HFFc6 (cell line): ENCODE data around the gene NPAS3. TPM values are rescaled to one million over a fixed set of nuclear protein-coding genes. Genes with fewer than 3 reads are reported as not detected.

Experiments
- DNase-seq: peaks from one replicate; pipeline ENCODE4 v3.0.0-alpha.2; 2018
- H3K27ac Mint-ChIP-seq: 2 replicates; pipeline ENCODE4 v1.8.0; 2020; ENCODE audit warnings: mild to moderate bottlenecking, mixed read lengths
- H3K27me3 Mint-ChIP-seq: 2 replicates; pipeline ENCODE4 v1.8.0; 2021; ENCODE audit warnings: mild to moderate bottlenecking, moderate library complexity, mixed read lengths; ENCODE audit not compliant: insufficient read depth
- H3K36me3 Mint-ChIP-seq: 2 replicates; pipeline ENCODE4 v1.8.0; 2021; ENCODE audit warnings: low read depth, mixed read lengths
- H3K4me1 Mint-ChIP-seq: 2 replicates; pipeline ENCODE4 v1.8.0; 2020; ENCODE audit warnings: low read depth, mixed read lengths
- H3K4me3 Mint-ChIP-seq: 2 replicates; pipeline ENCODE4 v1.8.0; 2020; ENCODE audit warnings: mild to moderate bottlenecking, moderate library complexity, mixed read lengths
- H3K9me3 Mint-ChIP-seq: 2 replicates; pipeline ENCODE4 v1.8.0; 2020; ENCODE audit warnings: mild to moderate bottlenecking, mixed read lengths
- total RNA-seq, 6 experiments: library from RNA; stranded (reverse); fragmentation: NEBNext Ultra II Directional; extraction: Animal tissue kit (Norgen Biotek cat#: 25700); gene quantifications; 2 replicates in 1 of 6; 3 replicates in 5 of 6; pipeline ENCODE4 v1.2.3, GENCODE V29; 2021
- TF ChIP-seq, protein P1 (sequence below): fragments of 200-600 bp; sonication (generic); IDR thresholded peaks from 2 replicates; pipeline ENCODE4 v1.5.0; 2021; ENCODE audit warnings: antibody characterized with exemption, mild to moderate bottlenecking

NPAS3 gene
- total RNA-seq, 6 experiments from 2014 or later = not detected

- H3K27ac Mint-ChIP-seq = no peak overlapping the region
- TF ChIP-seq, protein P1, sequence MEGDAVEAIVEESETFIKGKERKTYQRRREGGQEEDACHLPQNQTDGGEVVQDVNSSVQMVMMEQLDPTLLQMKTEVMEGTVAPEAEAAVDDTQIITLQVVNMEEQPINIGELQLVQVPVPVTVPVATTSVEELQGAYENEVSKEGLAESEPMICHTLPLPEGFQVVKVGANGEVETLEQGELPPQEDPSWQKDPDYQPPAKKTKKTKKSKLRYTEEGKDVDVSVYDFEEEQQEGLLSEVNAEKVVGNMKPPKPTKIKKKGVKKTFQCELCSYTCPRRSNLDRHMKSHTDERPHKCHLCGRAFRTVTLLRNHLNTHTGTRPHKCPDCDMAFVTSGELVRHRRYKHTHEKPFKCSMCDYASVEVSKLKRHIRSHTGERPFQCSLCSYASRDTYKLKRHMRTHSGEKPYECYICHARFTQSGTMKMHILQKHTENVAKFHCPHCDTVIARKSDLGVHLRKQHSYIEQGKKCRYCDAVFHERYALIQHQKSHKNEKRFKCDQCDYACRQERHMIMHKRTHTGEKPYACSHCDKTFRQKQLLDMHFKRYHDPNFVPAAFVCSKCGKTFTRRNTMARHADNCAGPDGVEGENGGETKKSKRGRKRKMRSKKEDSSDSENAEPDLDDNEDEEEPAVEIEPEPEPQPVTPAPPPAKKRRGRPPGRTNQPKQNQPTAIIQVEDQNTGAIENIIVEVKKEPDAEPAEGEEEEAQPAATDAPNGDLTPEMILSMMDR = no peak
- no peak overlapping the region for H3K4me3 Mint-ChIP-seq
- no peak for DNase-seq
- no peaks in the 10 kb centered on the region for H3K4me1 Mint-ChIP-seq
- H3K9me3 Mint-ChIP-seq = peaks cover 5% of the 10 kb centered on the region
- H3K36me3 Mint-ChIP-seq = no peaks in the 10 kb centered on the region
- peaks cover 4% of the 10 kb centered on the region for H3K27me3 Mint-ChIP-seq
Measured at GRCh38 chr14:33833706-33834465, 895.2 kb downstream of the NPAS3 start.

- peaks cover 4% of the 10 kb centered on the region for H3K27me3 Mint-ChIP-seq
- no peak overlapping the region for H3K4me3 Mint-ChIP-seq
- DNase-seq = no peak
- H3K36me3 Mint-ChIP-seq = no peaks in the 10 kb centered on the region
- H3K27ac Mint-ChIP-seq = no peak overlapping the region
- no peaks in the 10 kb centered on the region; the same call in 1 of the 2 replicates for H3K9me3 Mint-ChIP-seq
- TF ChIP-seq, protein P1 = no peak
- no peaks in the 10 kb centered on the region for H3K4me1 Mint-ChIP-seq
Measured at GRCh38 chr14:33834466-33835260, 896.0 kb downstream of the NPAS3 start.

- H3K36me3 Mint-ChIP-seq = no peaks in the 10 kb centered on the region
- no peaks in the 10 kb centered on the region for H3K4me1 Mint-ChIP-seq
- no peaks in the 10 kb centered on the region; the same call in 1 of the 2 replicates for H3K9me3 Mint-ChIP-seq
- peaks cover 4% of the 10 kb centered on the region for H3K27me3 Mint-ChIP-seq
- TF ChIP-seq, protein P1 = no peak
- no peak overlapping the region for H3K27ac Mint-ChIP-seq
- no peak for DNase-seq
- H3K4me3 Mint-ChIP-seq = no peak overlapping the region
Measured at GRCh38 chr14:33835261-33835655, 896.6 kb downstream of the NPAS3 start.

DNA sequence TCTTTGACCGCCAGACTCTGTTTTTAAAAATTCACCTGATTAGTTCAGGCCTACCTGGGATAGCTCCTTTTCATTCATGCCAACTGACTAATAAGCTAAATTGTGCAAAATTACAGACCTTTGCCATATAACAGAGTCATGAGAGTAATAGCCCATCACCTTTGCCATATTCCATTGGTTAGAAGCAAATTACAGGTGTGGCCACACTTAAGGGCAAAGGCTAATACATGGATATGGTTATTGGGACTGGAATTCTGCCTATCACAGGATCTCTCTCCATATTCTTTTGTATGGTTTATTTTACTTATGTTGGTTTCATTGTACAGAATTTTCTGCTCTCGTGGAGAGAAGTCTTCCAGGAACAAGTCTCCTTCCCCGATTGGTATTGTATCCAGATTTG, 897.0 kb downstream of the NPAS3 start:
- Mint-ChIP-seq H3K36me3 (no peaks in the 10 kb centered on the region), H3K4me1 (no peaks in the 10 kb centered on the region), H3K27ac (no peak overlapping the region), H3K4me3 (no peak overlapping the region), H3K9me3 (no peaks in the 10 kb centered on the region; the same call in 1 of the 2 replicates), H3K27me3 (peaks cover 4% of the 10 kb centered on the region)
- TF ChIP-seq, protein P1 = no peak
- no peak for DNase-seq

DNA sequence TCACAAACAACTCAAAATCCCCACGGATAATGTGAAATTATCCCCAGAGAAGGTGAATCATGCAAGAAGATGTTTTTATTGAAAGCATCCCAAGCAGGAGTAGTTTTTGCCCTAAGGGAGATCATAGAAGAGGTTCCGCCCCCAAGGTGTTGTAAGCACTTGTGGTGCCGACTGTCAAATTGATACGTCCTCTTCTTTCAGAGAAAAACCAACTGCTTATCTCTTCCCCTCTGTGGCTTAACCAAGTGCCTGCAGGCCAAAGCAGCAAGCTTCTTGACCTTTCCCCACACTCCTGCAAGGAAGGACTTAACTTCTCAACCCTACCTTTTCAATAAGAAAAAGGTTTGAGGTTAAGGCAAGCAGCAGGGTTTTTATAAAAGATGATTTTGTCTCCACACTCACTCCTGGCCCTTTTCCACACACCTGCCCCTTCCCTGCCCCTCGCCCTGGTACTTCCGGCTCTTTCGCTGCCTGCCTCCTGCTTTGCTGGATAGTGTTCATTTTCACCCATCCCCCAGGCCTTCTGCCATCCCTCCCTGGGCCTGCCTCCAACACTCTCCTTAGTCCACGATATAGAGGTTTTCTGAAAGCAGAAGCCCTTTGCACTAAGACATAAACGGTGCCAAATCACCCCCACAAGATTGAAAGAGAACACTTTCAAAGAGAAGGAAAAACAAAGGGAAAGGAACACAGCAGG, 897.7 kb downstream of the NPAS3 start:
- no peak overlapping the region for H3K27ac Mint-ChIP-seq
- no peaks in the 10 kb centered on the region; the same call in 1 of the 2 replicates for H3K9me3 Mint-ChIP-seq
- TF ChIP-seq, protein P1 = no peak
- peaks cover 4% of the 10 kb centered on the region for H3K27me3 Mint-ChIP-seq
- DNase-seq = no peak
- no peak overlapping the region for H3K4me3 Mint-ChIP-seq
- no peaks in the 10 kb centered on the region for H3K36me3 Mint-ChIP-seq
- H3K4me1 Mint-ChIP-seq = no peaks in the 10 kb centered on the region
